B cell (primary cell): Measurements from ENCODE around the gene ANKS1A. TPM values are rescaled to one million over a fixed set of nuclear protein-coding genes. Genes with fewer than 3 reads are reported as not detected.

Source experiments
- ATAC-seq: fragments of 200-7000 bp; cut with Tn5 transposase; one replicate; pipeline ENCODE4 v1.10.0; 2021; ENCODE audit warnings: low read depth, mild to moderate bottlenecking, moderate number of reproducible peaks, moderate library complexity
- CTCF ChIA-PET: fragments of 350-600 bp; sonication (Branson Sonifier 250); formaldehyde crosslinking; loops from one replicate; lab custom pipeline; 2021; ENCODE audit warnings: antibody characterized with exemption, inconsistent platforms; lab: Charles Lee
- POLR2A ChIA-PET: fragments of 350-600 bp; sonication (Branson Sonifier 250); formaldehyde crosslinking; loops from one replicate; lab custom pipeline; 2021; ENCODE audit warnings: antibody characterized with exemption; lab: Charles Lee
- DNase-seq: peaks from one replicate; pipeline ENCODE4 v3.0.0; 2013
- H2AFZ ChIP-seq: 2 replicates; pipeline ENCODE4 v1.6.1; 2012; ENCODE audit warnings: mild to moderate bottlenecking, low read depth, low read length; ENCODE audit not compliant: insufficient read depth, poor library complexity, severe bottlenecking
- H3K27ac ChIP-seq, 2 donors: 1 replicate in 1 of 2; 2 replicates in 1 of 2; pipeline ENCODE4 v1.5.1; 2012 to 2013; ENCODE audit warnings: low read length in 2 of 2, mild to moderate bottlenecking in 2 of 2, moderate library complexity in 1 of 2
- H3K27me3 ChIP-seq, 4 experiments: fragments of 200-600 bp in 1 of 4; sonication (generic) in 1 of 4; replicated peaks in 1 of 4; 1 replicate in 2 of 4; 2 replicates in 2 of 4; pipeline versions ENCODE4 v1.6.1 to v1.7.0; 2013 to 2016; ENCODE audit warnings: low read length in 3 of 4, mild to moderate bottlenecking in 2 of 4, mixed read lengths in 1 of 4, moderate library complexity in 1 of 4; ENCODE audit not compliant: insufficient read depth in 4 of 4, control insufficient read depth in 3 of 4; ENCODE audit errors: control extremely low read depth in 1 of 4
- H3K36me3 ChIP-seq, 2 experiments: replicated peaks in 1 of 2; 1 replicate in 1 of 2; 2 replicates in 1 of 2; pipeline versions ENCODE4 v1.6.1 to v1.7.1; 2013; ENCODE audit warnings: low read length in 1 of 2; ENCODE audit not compliant: insufficient read depth in 2 of 2, control insufficient read depth in 1 of 2; ENCODE audit errors: control extremely low read depth in 1 of 2, extremely low read depth in 1 of 2
- H3K4me1 ChIP-seq, 2 donors: fragments of 200-600 bp in 1 of 2; sonication (generic) in 1 of 2; 1 replicate in 1 of 2; 2 replicates in 1 of 2; pipeline versions ENCODE4 v1.5.1 to v1.6.1; 2013 to 2017; ENCODE audit warnings: low read length in 2 of 2; ENCODE audit not compliant: control insufficient read depth in 2 of 2, insufficient read depth in 2 of 2
- H3K4me2 ChIP-seq: replicated peaks from 2 replicates; pipeline ENCODE3; 2012; ENCODE audit warnings: mild to moderate bottlenecking, low read depth, low read length; ENCODE audit not compliant: poor library complexity, severe bottlenecking
- H3K4me3 ChIP-seq, 5 experiments: fragments of 200-600 bp in 1 of 5; sonication (generic) in 1 of 5; 1 replicate in 3 of 5; 2 replicates in 2 of 5; pipeline versions ENCODE4 v1.5.1 to v1.7.0; 2011 to 2016; ENCODE audit warnings: low read length in 4 of 5, mild to moderate bottlenecking in 4 of 5, low read depth in 2 of 5, control low read depth in 1 of 5, moderate library complexity in 1 of 5; ENCODE audit not compliant: insufficient read depth in 1 of 5; ENCODE audit errors: control extremely low read depth in 1 of 5, extremely low read depth in 1 of 5
- H3K79me2 ChIP-seq: fragments of 200-600 bp; sonication (generic); one replicate; pipeline ENCODE4 v1.6.0; 2016; ENCODE audit warnings: low read length; ENCODE audit not compliant: control insufficient read depth, insufficient read depth
- H3K9ac ChIP-seq: fragments of 200-600 bp; sonication (generic); 2 replicates; pipeline ENCODE4 v1.6.1; 2017; ENCODE audit warnings: mild to moderate bottlenecking, low read length, moderate library complexity
- H3K9me3 ChIP-seq, 3 donors: one replicate each; pipeline versions ENCODE4 v1.6.1 to v1.7.1; 2013; ENCODE audit warnings: low read length in 2 of 3; ENCODE audit not compliant: control insufficient read depth in 2 of 3, insufficient read depth in 1 of 3; ENCODE audit errors: control extremely low read depth in 1 of 3
- H4K20me1 ChIP-seq: 2 replicates; pipeline ENCODE4 v1.6.0; 2012; ENCODE audit warnings: mild to moderate bottlenecking, low read length; ENCODE audit not compliant: insufficient read depth, control insufficient read depth, poor library complexity, severe bottlenecking
- H3K27ac Mint-ChIP-seq: one replicate; pipeline ENCODE4 v1.8.0; 2021; ENCODE audit warnings: mixed read lengths
- H3K27me3 Mint-ChIP-seq: one replicate; pipeline ENCODE4 v1.8.0; 2021; ENCODE audit warnings: mixed read lengths
- H3K4me1 Mint-ChIP-seq: one replicate; pipeline ENCODE4 v1.8.0; 2021; ENCODE audit warnings: mixed read lengths
- H3K4me3 Mint-ChIP-seq: one replicate; pipeline ENCODE4 v1.8.0; 2021; ENCODE audit warnings: mixed read lengths
- H3K9me3 Mint-ChIP-seq: one replicate; pipeline ENCODE4 v1.8.0; 2022; ENCODE audit warnings: mixed read lengths; ENCODE audit not compliant: insufficient read depth
- EZH2 ChIP-seq: IDR thresholded peaks from 2 replicates; pipeline ENCODE4 v1.6.1; 2012; ENCODE audit warnings: borderline replicate concordance, low read depth, mild to moderate bottlenecking, moderate library complexity, low read length; ENCODE audit not compliant: insufficient read depth, poor library complexity, severe bottlenecking
- WGBS: methylation state at CpG from one replicate; pipeline ENCODE4 v1.1.5; 2013; ENCODE audit warnings: missing lambda C conversion rate; ENCODE audit not compliant: insufficient coverage; 5-methylcytosine and 5-hydroxymethylcytosine counted together
- intact Hi-C: fragments of 100-400 bp; cut with micrococcal nuclease; formaldehyde crosslinking; loops from one replicate; pipeline ENCODE4 v1.10.0; 2022
- polyA plus RNA-seq: library from polyadenylated mRNA; depleted of rRNA; stranded (reverse); fragments of >200 nt; gene quantifications from 2 replicates; pipeline ENCODE4 v1.2.3, GENCODE V29; 2012
- total RNA-seq, 2 donors: library from RNA; stranded (reverse); fragments of 120-200 nt in 1 of 2; gene quantifications; 1 replicate in 1 of 2; 2 replicates in 1 of 2; pipeline versions ENCODE4 v1.2.3 to v1.2.4, GENCODE V29; 2013 to 2022
- TF ChIP-seq, protein P1 (sequence below): fragments of 200-600 bp; IDR thresholded peaks from one replicate; pipeline ENCODE4 v1.8.0; 2022; ENCODE audit warnings: antibody characterized with exemption, mild to moderate bottlenecking

Gene ANKS1A
- total and polyA plus RNA-seq, 2 donors (not counting 1 experiment from before 2014, with no cell fraction given), result 3.4 to 19.7 TPM

DNA sequence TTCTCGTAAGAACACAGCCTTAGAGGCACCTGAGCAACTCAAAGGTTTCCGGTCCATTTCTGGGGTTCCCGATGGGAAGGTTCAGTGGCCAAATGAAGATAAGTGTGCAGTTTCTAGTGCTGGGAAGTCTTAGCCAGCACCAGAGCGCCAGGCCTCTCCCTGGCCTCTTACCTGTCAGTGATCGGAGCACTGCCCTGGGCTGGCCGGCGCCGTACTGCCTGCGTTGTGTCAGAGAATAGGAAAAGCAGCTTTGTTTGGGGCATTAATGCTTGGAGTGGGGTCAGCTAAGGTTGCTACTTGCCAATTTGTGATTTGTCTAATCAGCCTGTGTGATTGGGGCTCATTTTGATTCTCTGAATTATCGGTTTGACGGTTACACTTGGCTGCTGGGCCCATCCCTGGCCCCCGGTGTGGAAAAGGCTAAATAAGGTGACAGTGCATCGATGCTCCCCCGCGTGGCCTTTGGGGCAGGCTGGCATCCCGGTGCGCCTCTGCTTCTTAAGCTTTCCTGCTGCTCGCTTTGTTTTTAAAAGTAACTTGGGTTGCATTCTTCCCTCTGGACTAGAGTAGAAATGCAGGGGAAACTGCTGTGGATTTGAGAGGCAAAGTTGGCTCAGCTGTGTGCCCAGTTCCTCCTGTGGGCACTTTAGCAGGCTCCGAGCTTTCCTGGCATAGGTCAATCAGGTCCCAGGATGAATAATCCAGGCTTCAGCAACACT lies 200.3 kb downstream of the ANKS1A start:
- ChIA-PET POLR2A (no interaction called here), CTCF (interaction anchor here (1.5 kb wide), 1 partner anchor 10 kb away, joined by 3 read pairs; no protein-coding TSS in a partner anchor)
- Histone ChIP-seq H3K27me3 (no peaks in the 10 kb centered on the region), H3K4me3 (no peak overlapping the region), H3K27ac (no peak overlapping the region), H3K4me1 (no peaks in the 10 kb centered on the region), H4K20me1 (no peaks in the 10 kb centered on the region), H3K9ac (no peak overlapping the region), H3K4me2 (no peak overlapping the region), H3K9me3 (no peaks in the 10 kb centered on the region), H2AFZ (no peak overlapping the region), H3K36me3 (peaks cover 0 to 8% of the 10 kb centered on the region in 2 experiments), H3K79me2 (no peaks in the 10 kb centered on the region)
- no peak for TF ChIP-seq EZH2
- TF ChIP-seq, protein P1, sequence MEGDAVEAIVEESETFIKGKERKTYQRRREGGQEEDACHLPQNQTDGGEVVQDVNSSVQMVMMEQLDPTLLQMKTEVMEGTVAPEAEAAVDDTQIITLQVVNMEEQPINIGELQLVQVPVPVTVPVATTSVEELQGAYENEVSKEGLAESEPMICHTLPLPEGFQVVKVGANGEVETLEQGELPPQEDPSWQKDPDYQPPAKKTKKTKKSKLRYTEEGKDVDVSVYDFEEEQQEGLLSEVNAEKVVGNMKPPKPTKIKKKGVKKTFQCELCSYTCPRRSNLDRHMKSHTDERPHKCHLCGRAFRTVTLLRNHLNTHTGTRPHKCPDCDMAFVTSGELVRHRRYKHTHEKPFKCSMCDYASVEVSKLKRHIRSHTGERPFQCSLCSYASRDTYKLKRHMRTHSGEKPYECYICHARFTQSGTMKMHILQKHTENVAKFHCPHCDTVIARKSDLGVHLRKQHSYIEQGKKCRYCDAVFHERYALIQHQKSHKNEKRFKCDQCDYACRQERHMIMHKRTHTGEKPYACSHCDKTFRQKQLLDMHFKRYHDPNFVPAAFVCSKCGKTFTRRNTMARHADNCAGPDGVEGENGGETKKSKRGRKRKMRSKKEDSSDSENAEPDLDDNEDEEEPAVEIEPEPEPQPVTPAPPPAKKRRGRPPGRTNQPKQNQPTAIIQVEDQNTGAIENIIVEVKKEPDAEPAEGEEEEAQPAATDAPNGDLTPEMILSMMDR, result no peak
- H3K9me3 Mint-ChIP-seq, result no peaks in the 10 kb centered on the region
- H3K27ac Mint-ChIP-seq, result no peak overlapping the region
- no peak overlapping the region for H3K4me3 Mint-ChIP-seq
- WGBS, result 94% methylated on average over 18 of the region's 19 CpGs
- DNase-seq (no peak), ATAC-seq (no peak)
- H3K27me3 Mint-ChIP-seq, result no peaks in the 10 kb centered on the region
- no peaks in the 10 kb centered on the region for H3K4me1 Mint-ChIP-seq
- intact Hi-C loops, result no loop called here

DNA sequence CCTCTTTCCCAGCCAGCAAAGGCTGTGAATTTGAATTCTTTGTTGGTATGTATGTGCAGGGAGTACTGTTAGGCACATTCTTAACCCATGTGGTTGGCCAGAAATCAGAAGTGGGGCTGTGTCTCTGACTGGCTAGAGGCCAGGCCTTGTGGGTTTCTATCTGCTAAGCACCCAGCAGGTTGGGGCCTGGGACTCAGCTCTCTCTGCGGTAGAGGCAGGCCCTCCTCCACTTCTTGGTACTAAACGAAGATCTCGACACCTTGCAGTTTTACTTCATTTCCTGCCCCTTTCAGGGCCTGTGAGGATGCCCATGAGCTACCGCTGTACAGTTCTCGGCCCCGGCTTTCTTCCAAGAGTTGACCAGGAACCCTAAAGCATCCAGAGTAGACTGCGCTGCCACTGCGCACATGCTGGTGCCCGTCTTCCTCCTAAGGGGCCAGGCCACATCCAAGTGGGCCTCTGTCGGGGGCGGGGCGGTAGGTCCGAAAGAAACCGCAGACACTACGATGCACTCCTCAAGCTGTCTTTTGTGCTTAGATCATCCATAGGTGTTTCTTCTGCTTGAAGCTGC lies 201.0 kb downstream of the ANKS1A start:
- H3K9ac ChIP-seq, result no peak overlapping the region
- WGBS, result 69% methylated on average over 13 of the region's 15 CpGs

More for the DNA sequence above, 201.0 kb downstream of the ANKS1A start:
- DNase-seq (no peak), ATAC-seq (no peak)
- Mint-ChIP-seq H3K27me3 (no peaks in the 10 kb centered on the region), H3K9me3 (no peaks in the 10 kb centered on the region), H3K4me1 (no peaks in the 10 kb centered on the region), H3K4me3 (no peak overlapping the region), H3K27ac (no peak overlapping the region)
- Histone ChIP-seq H3K9me3 (no peaks in the 10 kb centered on the region), H2AFZ (no peak overlapping the region), H3K79me2 (no peaks in the 10 kb centered on the region), H3K4me1 (no peaks in the 10 kb centered on the region), H4K20me1 (no peaks in the 10 kb centered on the region), H3K36me3 (peaks cover 0 to 6% of the 10 kb centered on the region in 2 experiments), H3K27me3 (no peaks in the 10 kb centered on the region), H3K27ac (no peak overlapping the region), H3K4me2 (no peak overlapping the region), H3K4me3 (no peak overlapping the region)
- POLR2A ChIA-PET, result no interaction called here
- CTCF ChIA-PET, result interaction anchor here (1.5 kb wide), 1 partner anchor 9 kb away, joined by 3 read pairs; no protein-coding TSS in a partner anchor
- TF ChIP-seq, protein P1, result no peak
- no peak for TF ChIP-seq EZH2
- intact Hi-C loops, result no loop called here
